Natural killer cell (primary cell): ENCODE results near the gene YJEFN3. TPM values are rescaled to one million over a fixed set of nuclear protein-coding genes. Genes with fewer than 3 reads are reported as not detected.

Experiments
- ATAC-seq, 3 donors: fragments of 150-1000 bp in 2 of 3; fragments of 200-7000 bp in 1 of 3; cut with Tn5 transposase; 1 replicate in 1 of 3; 2 replicates in 2 of 3; pipeline ENCODE4 v1.10.0; 2021; ENCODE audit warnings: mild to moderate bottlenecking in 2 of 3, moderate library complexity in 2 of 3
- DNase-seq, 2 donors: peaks; one replicate each; pipeline versions ENCODE4 v3.0.0 to v3.0.0-alpha.2; 2013 to 2021; ENCODE audit warnings: mixed read lengths in 1 of 2
- H3K27ac ChIP-seq: one replicate; pipeline ENCODE4 v1.5.1; 2013; ENCODE audit warnings: mild to moderate bottlenecking, low read length
- H3K27me3 ChIP-seq: one replicate; pipeline ENCODE4 v1.6.1; 2013; ENCODE audit warnings: low read length; ENCODE audit not compliant: control insufficient read depth, insufficient read depth
- H3K36me3 ChIP-seq: one replicate; pipeline ENCODE4 v1.6.1; 2013; ENCODE audit warnings: low read length; ENCODE audit not compliant: control insufficient read depth, insufficient read depth
- H3K4me1 ChIP-seq: one replicate; pipeline ENCODE4 v1.6.1; 2013; ENCODE audit warnings: low read length; ENCODE audit not compliant: control insufficient read depth, insufficient read depth
- H3K4me3 ChIP-seq: one replicate; pipeline ENCODE4 v1.5.1; 2013; ENCODE audit warnings: low read length
- H3K9me3 ChIP-seq: one replicate; pipeline ENCODE4 v1.6.1; 2013; ENCODE audit warnings: low read length; ENCODE audit not compliant: control insufficient read depth, insufficient read depth
- H3K27ac Mint-ChIP-seq, 2 donors: one replicate each; pipeline ENCODE4 v1.8.0; 2022; ENCODE audit warnings: mild to moderate bottlenecking in 2 of 2, mixed read lengths in 2 of 2, moderate library complexity in 1 of 2
- H3K27me3 Mint-ChIP-seq, 2 donors: one replicate each; pipeline ENCODE4 v1.8.0; 2022; ENCODE audit warnings: low read depth in 2 of 2, mixed read lengths in 2 of 2
- H3K36me3 Mint-ChIP-seq: one replicate; pipeline ENCODE4 v1.8.0; 2022; ENCODE audit warnings: mixed read lengths
- H3K4me1 Mint-ChIP-seq, 2 donors: one replicate each; pipeline ENCODE4 v1.8.0; 2022; ENCODE audit warnings: mixed read lengths in 2 of 2
- H3K4me3 Mint-ChIP-seq: one replicate; pipeline ENCODE4 v1.8.0; 2022; ENCODE audit warnings: mild to moderate bottlenecking, moderate library complexity, mixed read lengths
- H3K9me3 Mint-ChIP-seq, 2 donors: one replicate each; pipeline ENCODE4 v1.8.0; 2022; ENCODE audit warnings: mixed read lengths in 2 of 2
- CTCF ChIP-seq: fragments of 200-600 bp; IDR thresholded peaks from one replicate; pipeline ENCODE4 v1.8.0; 2022; ENCODE audit warnings: antibody characterized with exemption
- WGBS: methylation state at CpG from one replicate; pipeline ENCODE4 v1.1.7; 2013; ENCODE audit warnings: missing lambda C conversion rate; ENCODE audit not compliant: insufficient coverage; 5-methylcytosine and 5-hydroxymethylcytosine counted together
- intact Hi-C: fragments of 100-400 bp; cut with micrococcal nuclease; formaldehyde crosslinking; loops from one replicate; pipeline ENCODE4 v1.14.2; 2022
- total RNA-seq, 4 donors: library from RNA; stranded (reverse); fragments of 120-200 nt in 1 of 4; gene quantifications; one replicate each; pipeline versions ENCODE4 v1.2.3 to v1.2.4, GENCODE V29; 2013 to 2022

YJEFN3 gene
- total RNA-seq, 3 donors from 2014 or later (not counting 1 experiment from before 2014, with no cell fraction given), result 4.0 to 6.0 (median 4.3) TPM

- Histone ChIP-seq H3K27ac (peak overlapping the region; percentile 11), H3K9me3 (no peaks in the 10 kb centered on the region), H3K36me3 (peaks cover 23% of the 10 kb centered on the region), H3K4me1 (peaks cover 67% of the 10 kb centered on the region), H3K27me3 (no peaks in the 10 kb centered on the region), H3K4me3 (no peak overlapping the region)
- Mint-ChIP-seq H3K27me3 (no peaks in the 10 kb centered on the region), H3K27ac (peak overlapping the region; percentile 38 to 98), H3K4me1 (peaks cover 45 to 71% of the 10 kb centered on the region in 2 donors), H3K4me3 (no peak overlapping the region), H3K9me3 (no peaks in the 10 kb centered on the region), H3K36me3 (no peaks in the 10 kb centered on the region)
- TF ChIP-seq CTCF, result no peak
- no peak for ATAC-seq
- no peak for DNase-seq
- intact Hi-C loops, result loop anchor here (5.0 kb wide), 1 partner anchor 33 kb away; no protein-coding TSS in a partner anchor
- 78% methylated on average over 15 of the region's 15 CpGs for WGBS
These were observed 43.3 kb upstream of the YJEFN3 start for GRCh38 chr19:19485161-19485997.

GRCh38 chr19:19485998-19486290, 42.8 kb upstream of the YJEFN3 start:
- Mint-ChIP-seq H3K27me3 (no peaks in the 10 kb centered on the region), H3K36me3 (no peaks in the 10 kb centered on the region), H3K9me3 (no peaks in the 10 kb centered on the region), H3K4me3 (no peak overlapping the region), H3K4me1 (peaks cover 47 to 72% of the 10 kb centered on the region in 2 donors), H3K27ac (peak overlapping the region; percentile 97 to 98)
- Histone ChIP-seq H3K4me1 (peaks cover 66% of the 10 kb centered on the region), H3K9me3 (no peaks in the 10 kb centered on the region), H3K4me3 (no peak overlapping the region), H3K27me3 (no peaks in the 10 kb centered on the region), H3K36me3 (peaks cover 22% of the 10 kb centered on the region), H3K27ac (no peak overlapping the region)
- DNase-seq (no peak), ATAC-seq (no peak)
- intact Hi-C loops, result loop anchor here (5.0 kb wide), 1 partner anchor 34 kb away; no protein-coding TSS in a partner anchor
- 93% methylated on average over 5 of the region's 5 CpGs for WGBS
- TF ChIP-seq CTCF, result no peak

GRCh38 chr19:19486343-19487076, 42.2 kb upstream of the YJEFN3 start:
- Histone ChIP-seq H3K9me3 (no peaks in the 10 kb centered on the region), H3K36me3 (peaks cover 22% of the 10 kb centered on the region), H3K4me3 (no peak overlapping the region), H3K27ac (no peak overlapping the region), H3K4me1 (peaks cover 63% of the 10 kb centered on the region), H3K27me3 (no peaks in the 10 kb centered on the region)
- intact Hi-C loops, result loop anchor here (5.0 kb wide), 1 partner anchor 34 kb away; no protein-coding TSS in a partner anchor
- DNase-seq (no peak), ATAC-seq (no peak)
- no peaks in the 10 kb centered on the region for H3K27me3 Mint-ChIP-seq
- no peak overlapping the region for H3K4me3 Mint-ChIP-seq
- no peak for TF ChIP-seq CTCF
- H3K4me1 Mint-ChIP-seq, result peaks cover 48 to 67% of the 10 kb centered on the region in 2 donors
- no peaks in the 10 kb centered on the region for H3K36me3 Mint-ChIP-seq
- no peaks in the 10 kb centered on the region for H3K9me3 Mint-ChIP-seq
- WGBS, result 93% methylated on average over 15 of the region's 15 CpGs
- peak overlapping the region; percentile 97 to 98 for H3K27ac Mint-ChIP-seq
